GM06990 (cell line): Measurements from ENCODE around the gene GNB5.

ENCODE experiments used
- DNase-seq: peaks from one replicate; pipeline ENCODE4 v3.0.0-alpha.2; 2011; ENCODE audit not compliant: insufficient read length; ENCODE audit errors: extremely low read depth
- H3K27me3 ChIP-seq: replicated peaks from 2 replicates; pipeline ENCODE4 v1.6.0; 2011; ENCODE audit warnings: low read length; ENCODE audit not compliant: control insufficient read depth, insufficient read depth
- H3K36me3 ChIP-seq: 2 replicates; pipeline ENCODE4 v1.5.1; 2011; ENCODE audit warnings: low read length; ENCODE audit not compliant: control insufficient read depth, insufficient read depth
- H3K4me3 ChIP-seq: replicated peaks from 2 replicates; pipeline ENCODE4 v1.5.1; 2011; ENCODE audit warnings: low read depth, mild to moderate bottlenecking, control low read depth, low read length
- TF ChIP-seq, protein P1 (sequence below): IDR thresholded peaks from 2 replicates; pipeline ENCODE4 v1.5.1; 2011; ENCODE audit warnings: low read length, control low read depth, mild to moderate bottlenecking, inconsistent platforms; ENCODE audit not compliant: insufficient read depth, poor library complexity, severe bottlenecking

The GNB5 gene

DNA sequence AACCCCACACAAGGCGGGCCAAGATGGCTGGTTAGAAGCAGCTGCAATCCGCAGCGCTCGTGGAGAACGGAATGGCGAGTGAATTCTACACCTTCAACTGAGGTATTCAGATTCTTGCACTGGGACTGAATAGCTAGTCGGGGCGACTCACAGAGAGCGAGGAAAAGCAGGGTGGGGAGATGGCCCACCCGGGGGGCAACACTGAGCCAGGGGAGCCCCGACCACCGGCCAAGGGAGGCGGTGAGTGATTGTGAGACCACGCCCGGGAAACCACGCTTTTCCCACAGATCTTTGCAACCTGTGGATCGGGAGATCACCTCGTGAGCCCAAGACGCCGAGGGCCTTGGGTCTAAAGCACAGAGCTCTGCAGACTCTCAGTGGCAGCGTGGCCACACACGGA is 28.3 kb downstream of the GNB5 start:
- H3K36me3 ChIP-seq, result peaks cover 4% of the 10 kb centered on the region; the same call in 1 of the 2 replicates
- H3K27me3 ChIP-seq, result no peaks in the 10 kb centered on the region
- TF ChIP-seq, protein P1, sequence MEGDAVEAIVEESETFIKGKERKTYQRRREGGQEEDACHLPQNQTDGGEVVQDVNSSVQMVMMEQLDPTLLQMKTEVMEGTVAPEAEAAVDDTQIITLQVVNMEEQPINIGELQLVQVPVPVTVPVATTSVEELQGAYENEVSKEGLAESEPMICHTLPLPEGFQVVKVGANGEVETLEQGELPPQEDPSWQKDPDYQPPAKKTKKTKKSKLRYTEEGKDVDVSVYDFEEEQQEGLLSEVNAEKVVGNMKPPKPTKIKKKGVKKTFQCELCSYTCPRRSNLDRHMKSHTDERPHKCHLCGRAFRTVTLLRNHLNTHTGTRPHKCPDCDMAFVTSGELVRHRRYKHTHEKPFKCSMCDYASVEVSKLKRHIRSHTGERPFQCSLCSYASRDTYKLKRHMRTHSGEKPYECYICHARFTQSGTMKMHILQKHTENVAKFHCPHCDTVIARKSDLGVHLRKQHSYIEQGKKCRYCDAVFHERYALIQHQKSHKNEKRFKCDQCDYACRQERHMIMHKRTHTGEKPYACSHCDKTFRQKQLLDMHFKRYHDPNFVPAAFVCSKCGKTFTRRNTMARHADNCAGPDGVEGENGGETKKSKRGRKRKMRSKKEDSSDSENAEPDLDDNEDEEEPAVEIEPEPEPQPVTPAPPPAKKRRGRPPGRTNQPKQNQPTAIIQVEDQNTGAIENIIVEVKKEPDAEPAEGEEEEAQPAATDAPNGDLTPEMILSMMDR, result no peak
- DNase-seq, result no peak
- no peak overlapping the region for H3K4me3 ChIP-seq

DNA sequence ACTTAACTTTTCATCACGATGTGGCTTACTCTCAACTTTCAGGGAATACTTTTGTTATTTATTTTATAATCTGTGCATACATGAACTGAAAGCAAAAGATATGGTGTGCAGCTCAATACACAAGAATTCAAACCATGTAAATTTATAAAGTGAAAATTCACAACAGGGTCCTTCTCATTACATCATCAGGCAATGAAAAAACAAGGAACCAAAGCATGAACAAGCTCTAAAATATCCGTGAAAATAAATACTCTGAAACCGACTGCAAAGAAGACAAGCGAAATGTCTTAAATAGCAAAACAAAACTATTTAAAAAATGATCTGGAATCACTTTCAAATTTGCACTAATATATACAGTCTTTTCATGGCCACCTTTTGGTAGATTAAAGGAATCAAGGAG is 28.9 kb downstream of the GNB5 start:
- Histone ChIP-seq H3K36me3 (peaks cover 4% of the 10 kb centered on the region; the same call in 1 of the 2 replicates), H3K27me3 (no peaks in the 10 kb centered on the region), H3K4me3 (no peak overlapping the region)
- TF ChIP-seq, protein P1, result no peak
- no peak for DNase-seq

DNA sequence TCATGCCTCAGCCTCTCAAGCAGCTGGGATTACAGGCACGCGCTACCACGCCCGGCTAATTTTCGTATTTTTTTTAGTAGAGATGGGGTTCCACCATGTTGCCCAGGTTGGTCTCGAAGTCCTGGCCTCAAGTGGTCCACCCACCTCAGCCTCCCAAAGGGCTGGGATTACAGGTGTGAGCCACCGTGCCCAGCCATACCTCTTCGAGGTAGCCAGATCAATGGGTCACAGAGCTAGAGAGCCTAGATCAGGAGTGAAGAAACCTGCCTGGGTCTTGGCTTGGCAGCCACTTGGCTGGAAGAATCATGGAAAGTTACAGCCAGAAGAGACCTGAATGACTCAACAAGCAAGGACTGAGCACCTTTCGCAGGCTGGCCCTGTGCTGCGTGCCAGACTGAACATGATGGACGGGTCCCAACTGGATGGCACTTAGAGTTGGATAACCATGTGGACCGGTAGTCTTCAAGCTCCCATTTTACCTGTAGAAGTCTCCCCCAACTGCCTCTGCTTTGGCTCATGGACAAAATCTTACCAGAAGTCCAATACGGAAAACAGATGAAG is 29.7 kb downstream of the GNB5 start:
- TF ChIP-seq, protein P1, result no peak
- Histone ChIP-seq H3K27me3 (no peaks in the 10 kb centered on the region), H3K4me3 (no peak overlapping the region), H3K36me3 (peaks cover 4% of the 10 kb centered on the region; the same call in 1 of the 2 replicates)
- no peak for DNase-seq

DNA sequence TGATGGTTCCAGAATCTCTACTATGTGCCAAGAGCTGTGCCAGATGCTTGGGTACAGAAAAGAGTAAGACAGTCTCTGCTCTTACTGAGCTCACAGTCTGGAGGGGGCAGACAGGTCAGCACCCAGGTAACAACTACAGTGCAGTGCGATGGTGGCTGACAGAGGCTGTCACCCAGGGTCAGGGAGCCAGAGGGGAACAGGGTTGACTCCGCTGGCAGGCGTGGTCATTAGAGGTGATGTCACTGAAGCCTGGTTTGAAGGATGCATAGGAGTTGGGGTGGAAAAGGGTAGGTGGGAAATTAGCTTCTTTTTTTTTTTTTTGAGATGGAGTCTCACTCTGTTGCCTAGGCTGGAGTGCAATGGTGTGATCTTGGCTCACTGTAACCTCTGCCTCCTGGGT is 31.5 kb downstream of the GNB5 start:
- no peaks in the 10 kb centered on the region for H3K27me3 ChIP-seq
- TF ChIP-seq, protein P1, result no peak
- no peak overlapping the region for H3K4me3 ChIP-seq
- peaks cover 4% of the 10 kb centered on the region; the same call in 1 of the 2 replicates for H3K36me3 ChIP-seq
- DNase-seq, result no peak

DNA sequence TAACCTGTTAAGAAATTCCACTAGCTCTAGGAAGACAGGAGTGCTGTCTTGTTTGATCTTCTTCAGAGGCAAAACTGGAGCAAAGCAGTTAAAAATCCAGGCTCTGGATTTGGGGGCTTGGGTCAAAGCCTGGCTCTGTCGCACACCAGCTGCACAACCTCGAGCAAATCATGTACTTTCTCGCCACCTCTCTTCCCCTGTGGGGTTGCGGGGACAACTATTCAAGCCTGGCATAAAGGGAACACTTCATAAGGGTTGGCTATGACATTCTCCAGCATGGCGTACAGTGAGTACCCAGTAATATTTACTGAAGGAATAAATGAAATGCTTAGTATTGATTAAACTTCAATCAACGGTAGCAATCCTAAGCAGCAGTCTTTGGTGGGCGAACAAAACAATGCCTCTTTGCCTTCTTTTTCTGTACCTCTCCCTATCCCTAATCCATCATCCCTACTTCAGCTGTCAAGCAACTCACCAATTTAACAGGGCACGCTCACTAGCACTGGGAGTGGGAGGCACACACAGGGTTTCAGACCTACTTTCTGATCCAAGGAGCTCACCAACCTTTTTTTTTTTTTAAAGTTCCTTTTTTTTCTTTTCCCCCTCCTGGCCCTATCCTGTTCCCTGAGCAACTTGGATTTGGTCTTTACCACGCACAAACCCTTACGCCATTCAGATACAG is 33.0 kb downstream of the GNB5 start:
- Histone ChIP-seq H3K36me3 (peaks cover 2% of the 10 kb centered on the region; the same call in 1 of the 2 replicates), H3K27me3 (no peaks in the 10 kb centered on the region), H3K4me3 (no peak overlapping the region)
- DNase-seq, result no peak
- TF ChIP-seq, protein P1, result no peak
